KG1 (cell line): ENCODE results near the gene BNIP3.

Experiments used
- DNase-seq: peaks from one replicate; lab custom pipeline; 2025; lab: John Stamatoyannopoulos, UW

The BNIP3 gene, protein sequence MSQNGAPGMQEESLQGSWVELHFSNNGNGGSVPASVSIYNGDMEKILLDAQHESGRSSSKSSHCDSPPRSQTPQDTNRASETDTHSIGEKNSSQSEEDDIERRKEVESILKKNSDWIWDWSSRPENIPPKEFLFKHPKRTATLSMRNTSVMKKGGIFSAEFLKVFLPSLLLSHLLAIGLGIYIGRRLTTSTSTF

DNA sequence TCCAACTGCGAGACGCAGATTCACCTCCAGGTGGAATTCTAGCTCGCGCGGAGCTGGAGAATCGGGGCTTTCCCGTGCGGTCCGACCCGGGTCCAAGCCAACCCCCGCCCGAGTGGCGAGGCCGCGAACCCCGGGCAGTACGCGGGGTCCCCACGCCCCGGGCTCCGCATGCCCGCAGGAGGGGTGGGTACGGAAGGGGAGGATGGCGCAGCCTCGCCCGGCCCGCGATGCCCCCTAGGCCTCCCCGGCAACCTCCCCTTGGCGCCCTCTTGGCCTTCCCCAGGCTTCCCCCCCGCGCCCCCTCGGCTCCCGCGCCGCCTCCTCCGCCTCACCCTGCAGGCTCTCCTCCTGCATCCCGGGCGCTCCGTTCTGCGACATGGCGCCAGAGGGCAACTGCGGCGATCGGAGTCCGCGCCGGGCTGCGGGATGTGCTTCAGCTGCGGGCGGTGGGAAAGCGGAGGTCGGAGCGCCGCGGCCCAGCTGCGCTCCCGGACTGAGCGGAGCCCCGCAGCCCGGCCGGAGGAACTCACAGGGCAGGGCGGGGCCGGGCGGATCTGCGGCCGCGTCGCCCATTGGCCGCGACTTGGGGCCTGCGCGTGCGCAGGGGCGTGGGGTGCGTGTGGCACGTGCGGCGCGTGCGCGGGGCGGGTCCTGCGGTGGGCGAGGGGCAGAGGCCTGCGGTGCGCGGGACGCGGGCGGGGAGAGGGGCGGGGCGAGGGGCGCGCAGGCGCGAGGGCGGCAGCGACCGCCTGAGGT lies at the start of gene BNIP3:
BNIP3 (minus strand) TSS at position 495 of the 756 bp plus-strand sequence; CDS start at position 378, 117 bp downstream.
- DNase-seq: peak; percentile 81

DNA sequence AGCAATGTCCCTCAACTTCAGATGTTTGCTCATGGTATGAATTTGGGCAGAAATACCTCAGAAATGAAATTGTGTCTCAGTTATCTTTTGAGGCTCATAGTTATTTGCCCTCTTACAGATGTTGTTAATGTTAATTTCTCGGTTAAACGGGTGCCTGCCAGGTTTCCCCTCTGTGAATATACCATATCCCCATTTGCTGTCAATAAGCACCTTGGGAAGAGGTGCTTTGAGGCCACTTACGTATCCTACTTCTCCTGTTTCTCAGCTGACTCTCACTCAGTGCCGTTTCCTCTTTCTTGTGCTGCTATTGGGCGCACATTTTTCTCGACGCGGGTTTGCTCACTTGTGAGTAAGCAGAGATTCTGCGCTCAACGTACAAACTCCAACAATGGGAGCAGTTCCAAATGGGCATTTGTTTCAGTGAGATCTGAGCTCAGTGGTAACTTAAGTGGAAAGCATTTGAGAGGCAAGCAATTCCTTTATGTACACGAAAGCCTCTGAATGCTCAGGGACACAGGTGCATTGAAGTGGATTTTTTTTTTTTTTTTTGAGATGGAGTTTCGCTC lies 49.3 kb upstream of the BNIP3 start:
- DNase-seq: no peak

DNA sequence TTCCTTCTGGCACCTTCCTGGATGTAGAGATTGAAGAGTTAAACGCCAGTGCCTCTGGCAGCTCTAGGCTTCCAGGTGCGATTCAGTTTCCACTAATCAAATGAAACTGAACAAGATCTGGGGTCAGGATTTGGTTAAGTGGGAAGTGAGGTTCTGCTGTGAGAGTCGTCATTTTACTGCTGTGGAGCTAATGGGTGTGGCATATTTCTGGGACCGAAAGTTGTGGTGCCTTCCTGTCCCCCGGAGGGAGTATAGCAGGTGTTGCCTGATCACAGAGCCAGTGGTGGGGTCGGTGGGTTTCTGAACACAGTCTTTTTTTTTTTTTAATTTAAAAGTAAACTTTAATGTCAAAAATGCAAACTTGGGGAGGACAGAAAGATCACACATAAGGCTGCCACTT lies 47.0 kb upstream of the BNIP3 start:
- DNase-seq: no peak

DNA sequence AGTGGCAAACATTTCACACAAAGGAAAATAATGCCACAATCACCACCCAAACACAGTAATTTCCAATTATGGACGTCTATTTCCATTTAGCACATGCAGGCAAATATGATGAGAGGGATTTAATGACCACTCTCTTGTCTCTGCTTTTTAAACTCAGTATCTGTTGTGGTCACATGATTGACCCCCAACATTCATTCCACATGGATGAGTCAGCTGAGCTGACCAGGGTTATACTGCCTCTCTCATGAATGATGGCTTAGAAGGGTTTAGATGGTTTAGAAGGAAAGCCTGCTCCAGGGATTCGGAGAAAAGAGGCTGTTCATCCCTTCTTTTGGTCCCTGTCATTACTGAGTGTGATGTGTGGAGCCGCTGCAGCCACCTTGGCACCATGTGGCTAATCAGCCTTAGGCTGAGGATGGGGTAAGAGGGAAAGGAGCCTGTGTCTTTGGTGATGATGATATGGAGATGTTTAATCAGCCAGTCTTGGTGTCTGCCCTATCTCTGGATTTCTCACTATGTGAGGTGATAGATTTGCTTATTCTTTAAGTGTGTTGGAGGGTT lies 45.8 kb upstream of the BNIP3 start:
- no peak for DNase-seq

DNA sequence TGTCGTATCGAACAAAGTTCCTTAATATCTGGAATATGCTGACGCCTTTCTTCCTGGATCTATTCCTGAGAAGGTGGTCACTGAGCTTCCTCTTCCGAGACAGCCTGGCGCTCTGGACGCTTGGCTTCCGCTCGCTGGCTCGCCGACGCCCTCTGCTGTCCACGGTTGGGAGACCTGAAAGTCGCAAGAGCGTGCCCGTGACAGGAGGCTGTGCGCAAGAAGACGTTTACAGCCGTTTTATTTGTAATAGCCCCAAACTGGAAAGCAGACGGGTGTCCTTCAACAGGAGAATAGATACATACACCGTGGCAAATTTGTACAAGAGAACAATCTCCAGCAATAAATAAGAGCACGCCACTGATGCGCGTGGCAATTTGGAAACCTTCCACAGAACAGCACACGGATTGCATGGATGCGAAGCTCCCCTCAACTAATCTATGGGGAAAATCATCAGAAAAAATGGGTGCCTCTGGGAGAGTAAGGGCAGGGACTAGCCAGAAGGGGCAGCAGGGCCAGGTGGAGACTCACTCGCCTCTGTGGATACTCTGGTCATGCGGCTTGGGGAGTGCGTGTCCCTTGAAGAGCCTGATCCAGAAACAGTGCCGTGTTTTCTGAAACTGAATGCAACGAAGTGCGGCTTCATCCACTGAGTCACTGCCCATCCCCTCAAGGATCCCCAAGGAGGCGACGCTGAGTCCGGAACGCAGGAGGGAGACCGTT lies 41.5 kb upstream of the BNIP3 start:
- DNase-seq: peak; percentile 21

DNA sequence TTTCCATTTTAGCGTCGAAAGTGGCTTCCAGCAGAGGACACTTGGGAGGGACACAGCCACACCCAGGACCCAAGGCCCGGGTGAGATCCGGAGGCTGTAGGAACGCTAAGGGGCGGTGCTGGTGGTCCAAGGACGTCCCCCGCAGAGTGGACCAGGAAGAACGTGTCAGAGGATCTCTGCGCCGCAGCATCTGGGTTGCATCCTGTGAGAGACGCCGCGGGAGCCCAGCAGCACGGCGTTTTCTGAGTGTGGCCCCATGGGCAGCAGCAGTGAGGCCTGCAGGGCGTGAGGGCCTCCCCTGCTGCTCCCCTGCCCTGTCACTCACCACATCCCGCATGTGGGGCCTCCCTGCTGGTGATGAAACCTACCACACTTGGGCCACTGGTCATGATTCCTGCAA lies 40.5 kb upstream of the BNIP3 start:
- no peak for DNase-seq

DNA sequence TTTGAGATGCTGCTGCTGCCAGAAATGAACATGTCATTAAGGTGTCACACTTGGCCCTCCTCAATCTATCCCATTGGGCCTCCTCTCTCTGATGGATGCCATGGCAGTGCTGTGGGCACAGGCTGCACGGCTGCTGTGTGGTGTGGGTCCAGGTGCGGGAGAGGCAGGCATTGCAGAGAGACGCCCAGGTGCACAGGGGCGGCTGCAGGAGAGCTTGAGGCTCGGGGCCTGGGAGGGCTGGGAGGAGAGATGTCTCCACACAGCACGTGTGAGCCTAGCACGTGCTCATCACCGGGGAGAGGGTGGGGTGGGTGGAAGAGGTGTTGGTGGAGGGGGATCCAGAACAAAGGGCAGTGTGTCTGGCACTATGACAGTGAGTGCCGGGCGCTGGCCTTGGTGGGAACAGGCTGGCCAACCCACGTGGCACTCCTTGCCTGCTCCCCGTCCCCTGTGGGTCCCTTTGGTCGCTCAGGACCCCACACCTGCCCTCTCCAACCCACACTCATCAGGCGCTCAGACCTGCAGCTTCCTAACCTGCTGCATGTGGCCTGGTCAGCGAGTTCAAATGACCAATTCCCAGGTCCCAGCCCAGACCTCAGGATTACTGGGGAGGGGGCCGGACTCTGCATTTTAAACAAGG lies 39.9 kb upstream of the BNIP3 start:
- DNase-seq: no peak

DNA sequence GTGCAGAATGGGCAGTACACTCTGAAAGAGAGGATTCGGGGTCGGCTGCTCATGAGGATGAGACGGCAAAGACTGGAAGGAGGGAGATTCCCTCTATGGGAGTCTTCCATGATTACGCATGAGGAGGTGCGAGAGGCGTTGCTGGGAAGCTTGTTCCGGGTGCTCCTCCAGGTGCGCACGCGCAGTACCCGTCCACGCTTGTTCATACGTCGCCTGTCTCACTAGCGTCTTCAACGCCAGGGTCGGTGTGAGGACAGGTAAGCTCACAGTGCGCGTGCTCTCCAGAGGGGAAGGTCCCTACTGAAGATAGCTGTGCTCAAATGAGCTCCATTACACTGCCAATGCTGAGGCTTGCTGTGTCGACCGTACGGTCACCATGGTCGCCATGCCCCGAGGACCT lies 39.3 kb upstream of the BNIP3 start:
- no peak for DNase-seq

DNA sequence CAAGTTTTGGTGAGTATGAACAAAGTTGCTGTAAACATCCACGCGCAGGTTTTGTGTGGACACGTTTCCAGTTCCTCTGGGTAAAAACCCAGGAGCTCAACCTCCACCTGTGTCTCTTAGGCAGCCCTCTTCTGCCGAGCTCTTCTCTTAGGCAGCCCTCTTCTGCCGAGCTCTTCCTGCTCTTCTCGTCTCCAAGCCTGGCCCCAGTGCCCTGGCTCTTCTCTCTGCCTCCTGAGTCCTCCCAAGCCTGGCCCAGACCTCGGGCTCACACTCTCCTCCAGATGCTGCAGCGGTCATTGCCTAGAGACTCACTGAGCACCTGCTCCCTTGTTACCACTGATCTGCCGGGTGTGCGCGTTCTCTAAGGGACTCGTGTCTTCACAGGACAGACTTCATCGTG lies 38.7 kb upstream of the BNIP3 start:
- no peak for DNase-seq

DNA sequence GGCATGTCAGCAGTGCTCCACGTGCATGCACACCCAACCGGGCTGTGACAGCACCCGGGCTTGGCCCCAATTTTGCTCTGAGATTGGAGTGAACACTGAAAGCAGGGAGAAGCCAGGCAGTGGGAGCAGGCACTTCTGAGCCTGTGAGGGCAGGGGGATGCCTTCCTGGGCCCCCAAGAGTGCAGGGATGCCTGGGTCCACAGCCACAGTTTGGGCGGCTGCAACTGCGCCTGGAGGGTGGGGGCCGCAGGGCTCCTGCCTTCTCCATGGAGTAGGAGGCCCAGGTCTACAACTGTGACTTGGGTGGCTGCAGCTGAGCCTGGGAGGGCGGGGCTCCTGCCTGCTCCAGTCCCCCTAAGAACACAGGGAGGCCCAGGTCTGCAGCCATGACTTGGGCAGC lies 37.6 kb upstream of the BNIP3 start:
- no peak for DNase-seq

DNA sequence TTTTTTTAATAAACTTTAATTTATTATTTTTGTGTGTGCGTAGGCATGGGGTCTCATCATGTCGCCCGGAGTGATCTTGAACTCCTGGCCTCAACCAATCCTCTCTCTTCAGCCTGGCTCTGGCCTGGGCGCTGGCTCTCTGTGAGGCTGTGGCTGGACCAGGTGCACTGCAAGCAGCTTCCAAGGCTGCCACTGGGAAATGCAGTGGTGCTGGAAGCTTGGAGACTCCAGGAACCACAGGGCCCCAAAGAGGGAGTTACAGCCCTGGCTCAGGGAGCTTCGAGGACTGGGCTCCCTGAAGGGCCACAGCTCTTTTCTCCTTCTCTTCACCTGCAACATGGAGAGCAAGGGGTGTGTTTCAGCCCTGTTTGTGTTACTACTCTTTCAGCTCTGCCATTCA lies 36.7 kb upstream of the BNIP3 start:
- no peak for DNase-seq

DNA sequence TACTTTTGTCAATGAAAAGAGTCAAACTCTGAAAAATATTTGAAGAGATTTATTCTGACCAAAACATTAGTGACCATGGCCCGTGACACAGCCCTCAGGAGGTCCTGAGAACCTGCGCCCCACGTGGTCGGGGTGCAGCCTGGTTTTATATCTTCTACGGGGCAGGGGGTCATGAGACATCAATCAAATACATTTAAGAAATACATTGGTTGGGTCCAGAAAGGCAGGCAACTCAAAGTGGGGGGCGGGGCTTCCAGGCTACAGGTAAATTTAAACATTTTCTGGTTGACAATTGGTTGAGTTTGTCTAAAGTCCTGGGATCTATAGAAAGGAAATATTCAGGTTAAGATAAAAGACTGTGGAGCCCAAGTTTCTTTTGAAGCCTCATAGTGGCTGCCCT lies 34.8 kb upstream of the BNIP3 start:
- no peak for DNase-seq

DNA sequence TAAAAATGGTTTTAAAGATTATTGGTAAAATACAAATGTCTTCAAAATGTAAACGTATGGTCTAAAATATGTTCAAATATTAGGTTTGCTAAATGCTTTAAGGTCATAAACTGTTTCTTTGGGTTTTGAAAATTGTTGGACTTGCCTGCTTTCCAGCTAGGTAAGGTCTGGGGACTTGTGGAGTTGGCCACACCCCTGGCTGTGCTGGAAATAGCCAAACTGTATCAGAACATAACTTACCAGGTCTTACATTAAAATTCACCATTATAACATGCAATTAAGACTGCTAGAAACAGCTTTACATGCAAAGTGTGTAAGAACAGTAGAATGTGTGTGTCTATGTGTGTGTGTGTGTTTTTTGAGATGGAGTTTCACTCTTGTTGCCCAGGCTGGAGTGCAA lies 29.7 kb upstream of the BNIP3 start:
- no peak for DNase-seq

DNA sequence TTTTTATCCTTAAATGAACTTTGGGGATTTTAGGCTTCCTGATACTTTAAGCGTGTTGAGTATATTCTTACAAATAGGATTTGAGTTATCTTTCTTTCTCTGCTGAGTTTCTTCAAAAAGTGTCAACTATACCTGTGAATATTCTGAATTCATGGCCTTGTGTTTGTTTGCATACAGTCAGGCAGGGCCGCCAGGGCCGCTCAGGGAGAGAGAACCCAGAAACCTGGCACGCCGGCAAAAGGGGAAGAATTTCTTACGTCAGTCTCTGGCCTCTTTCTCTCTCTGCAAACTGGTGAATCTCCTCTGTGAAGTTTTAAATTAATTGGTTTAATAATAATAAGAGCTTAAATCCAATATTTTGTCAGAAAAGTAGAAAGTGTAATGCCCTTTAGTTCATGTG lies 29.3 kb upstream of the BNIP3 start:
- DNase-seq: no peak

DNA sequence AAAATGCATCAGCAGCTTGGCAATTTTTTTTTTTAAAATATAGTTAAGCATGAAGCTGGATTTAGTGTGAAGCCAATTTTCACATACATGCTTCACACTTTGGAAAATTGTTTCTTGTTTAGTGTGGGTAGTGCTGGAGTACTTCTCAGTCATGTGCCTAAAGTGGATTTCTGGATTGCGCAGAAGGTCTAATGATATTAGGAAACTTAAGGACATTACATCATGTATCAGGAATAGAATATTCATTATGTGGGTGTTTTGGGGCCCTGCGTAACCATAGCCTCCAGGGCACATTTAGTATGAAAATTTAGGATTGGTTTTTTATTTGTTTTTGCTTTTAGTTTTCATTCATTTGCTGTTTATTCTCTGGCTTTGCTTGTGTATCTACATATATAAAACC lies 28.8 kb upstream of the BNIP3 start:
- no peak for DNase-seq

DNA sequence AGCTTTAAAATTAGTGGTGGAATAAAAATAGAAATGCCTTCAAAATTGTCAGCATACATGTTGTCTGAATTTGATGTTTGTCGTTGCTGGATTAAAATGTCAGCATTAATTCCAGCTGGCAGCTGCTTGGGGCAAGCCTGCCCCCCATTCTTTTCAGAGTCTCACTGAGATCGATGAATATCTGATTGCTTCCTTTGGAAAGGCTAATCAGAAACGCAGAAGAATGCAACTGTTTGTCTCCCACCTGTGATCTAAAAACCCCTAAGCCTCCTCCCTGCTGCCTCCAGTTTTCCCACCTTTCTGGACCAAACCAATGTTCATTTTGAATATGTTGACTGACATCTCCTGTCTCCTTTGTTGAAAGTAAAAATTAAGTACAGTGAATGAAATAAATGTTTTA lies 27.9 kb upstream of the BNIP3 start:
- DNase-seq: no peak

DNA sequence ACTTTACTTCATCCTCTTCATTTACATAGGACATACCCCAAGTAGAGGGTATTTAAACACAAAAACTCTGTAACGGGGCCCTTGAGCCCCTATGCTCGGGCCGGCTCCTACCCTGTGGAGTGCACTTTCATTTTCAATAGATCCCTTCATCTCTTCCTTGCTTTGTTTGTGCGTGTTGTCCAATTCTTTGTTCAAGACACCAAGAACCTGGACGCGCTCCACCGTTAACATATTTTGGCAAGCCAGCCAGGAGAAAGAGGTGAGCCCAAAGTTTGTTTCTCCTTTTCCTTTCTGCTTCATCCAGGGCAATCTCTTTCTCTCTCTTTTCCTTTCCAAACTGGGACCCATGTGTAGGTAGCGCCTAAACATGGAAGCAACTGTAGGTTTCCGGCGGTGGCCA lies 26.0 kb upstream of the BNIP3 start:
- no peak for DNase-seq

DNA sequence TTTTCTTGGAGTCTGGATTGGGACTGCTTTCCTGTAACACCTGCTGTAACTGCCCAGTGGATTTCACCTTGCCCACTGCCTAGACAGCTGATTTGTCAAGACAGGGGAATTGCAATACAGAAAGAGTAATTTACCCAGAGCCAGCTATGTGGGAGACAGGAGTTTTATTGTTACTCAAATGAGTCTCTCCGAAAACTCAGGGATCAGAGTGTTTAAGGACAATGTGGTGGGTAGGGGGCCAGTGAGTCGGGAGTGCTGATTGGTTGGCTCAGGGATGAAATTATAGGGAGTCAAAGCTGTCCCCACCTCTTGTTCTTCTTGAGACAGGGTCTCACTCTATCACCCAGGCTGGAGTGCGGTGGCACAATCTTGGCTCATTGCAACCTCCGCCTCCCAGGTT lies 25.2 kb upstream of the BNIP3 start:
- DNase-seq: no peak

DNA sequence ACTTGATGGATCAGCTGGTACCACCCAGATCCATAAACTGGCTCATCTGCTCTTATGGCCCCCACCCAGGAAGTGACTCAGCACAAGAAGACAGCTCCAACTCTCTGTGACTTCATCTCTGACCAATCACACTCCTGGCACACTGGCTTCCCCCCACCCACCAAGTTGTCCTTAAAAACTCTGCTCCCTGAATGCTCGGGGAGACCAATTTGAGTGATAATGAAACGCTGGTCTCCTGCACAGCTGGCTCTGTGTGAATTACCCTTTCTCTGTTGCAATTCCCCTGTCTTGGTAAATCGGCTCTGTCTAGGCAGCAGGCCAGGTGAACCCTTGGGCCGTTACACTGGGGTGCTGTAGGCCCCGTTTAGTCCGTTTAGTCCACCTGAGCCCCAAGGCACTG lies 23.4 kb upstream of the BNIP3 start:
- no peak for DNase-seq

DNA sequence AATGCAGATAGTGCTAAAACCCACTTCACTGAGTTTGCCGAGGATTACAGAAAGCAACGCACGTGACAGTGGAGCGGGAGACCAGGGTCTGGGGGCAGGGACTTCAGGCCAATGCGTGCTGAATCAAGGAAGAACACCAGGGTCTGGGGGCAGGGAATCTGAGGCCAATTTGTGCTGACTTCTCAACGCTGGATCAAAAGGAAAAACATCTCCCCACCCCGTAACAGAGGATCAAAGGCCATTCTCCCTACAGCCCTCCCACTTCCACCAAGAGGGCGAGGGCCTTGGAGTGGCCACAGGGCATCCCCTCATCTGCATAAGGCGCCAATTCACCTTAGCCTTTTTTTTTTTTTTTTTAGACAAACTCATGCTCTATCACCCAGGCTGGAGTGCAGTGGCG lies 22.3 kb upstream of the BNIP3 start:
- DNase-seq: no peak

DNA sequence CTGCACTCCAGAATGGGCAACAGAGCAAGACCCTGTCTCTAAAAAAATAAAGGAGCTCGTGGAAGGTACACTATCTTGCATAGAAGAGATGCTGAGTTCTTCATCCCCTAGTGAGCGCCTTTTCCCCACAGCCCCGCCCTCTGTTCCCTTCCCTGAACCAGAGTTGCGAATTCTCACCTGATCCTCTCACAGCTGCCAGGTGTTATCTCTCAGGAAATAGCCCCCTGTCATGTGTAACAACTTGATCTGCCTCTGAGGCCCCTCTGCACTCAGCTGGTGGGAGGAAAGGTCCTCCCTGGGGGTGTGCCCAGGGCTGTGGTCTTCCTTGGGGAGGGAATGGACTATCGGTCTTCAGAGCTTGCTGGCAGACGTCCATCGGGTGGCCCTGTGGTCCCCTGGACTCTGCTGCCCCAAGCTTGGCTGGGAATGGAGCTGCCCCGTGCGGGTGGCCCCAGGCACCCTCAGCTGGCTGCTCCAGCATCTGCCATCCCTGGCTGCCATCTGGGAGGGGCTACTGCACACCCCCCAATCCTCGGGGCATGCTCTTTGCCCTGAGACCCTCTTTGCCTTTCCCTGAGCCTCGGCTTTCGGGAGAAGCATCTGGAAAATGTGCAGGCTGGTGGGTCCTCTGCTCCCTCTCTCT lies 21.7 kb upstream of the BNIP3 start:
- DNase-seq: no peak

DNA sequence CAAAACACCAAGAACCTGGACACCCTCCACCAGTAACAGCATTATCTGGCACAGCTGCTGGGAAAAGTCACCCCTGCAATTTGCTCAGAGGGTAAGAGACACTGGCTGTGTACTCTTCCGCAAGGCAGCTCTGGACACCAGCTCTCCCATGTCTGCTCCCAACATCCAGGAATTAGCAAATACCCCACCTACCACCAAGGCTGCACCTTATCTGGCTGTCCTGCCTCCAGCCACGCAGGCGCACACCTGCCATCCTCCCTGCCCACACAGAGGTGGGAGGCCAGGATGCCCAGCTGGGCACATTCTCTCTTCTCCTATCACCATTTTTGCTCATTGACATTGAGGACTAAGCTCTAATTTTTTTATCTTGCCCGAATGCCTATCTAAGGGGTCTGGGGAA lies 20.3 kb upstream of the BNIP3 start:
- DNase-seq: no peak
